HAP-1 (cell line): ENCODE measurements around the gene EDNRB.
"Not testable (repeated sequence)": the region's sequence is repeated elsewhere in the genome, so short reads cannot be mapped to it uniquely, and the experiment has no call there.

Source experiments
- DNase-seq, 2 experiments: peaks; one replicate each; pipeline ENCODE4 v3.0.0-alpha.2; 2016 to 2020; ENCODE audit warnings: low spot score in 2 of 2
- H3K27me3 ChIP-seq: fragments of 250-450 bp; sonication (Bioruptor Pico); 2 replicates; pipeline ENCODE4 v1.5.1; 2020; ENCODE audit warnings: low read depth, mild to moderate bottlenecking, moderate library complexity
- H3K36me3 ChIP-seq: fragments of 250-450 bp; sonication (Bioruptor Pico); replicated peaks from 2 replicates; pipeline ENCODE4 v1.5.1; 2020; ENCODE audit warnings: mild to moderate bottlenecking
- H3K4me1 ChIP-seq: fragments of 250-450 bp; sonication (Bioruptor Pico); 2 replicates; pipeline ENCODE4 v1.5.1; 2020; ENCODE audit warnings: mild to moderate bottlenecking
- H3K4me3 ChIP-seq: fragments of 250-450 bp; sonication (Bioruptor Pico); 2 replicates; pipeline ENCODE4 v1.5.1; 2020; ENCODE audit warnings: mild to moderate bottlenecking, moderate library complexity
- H3K9me3 ChIP-seq: fragments of 250-450 bp; sonication (Bioruptor Pico); 2 replicates; pipeline ENCODE4 v1.5.1; 2020; ENCODE audit warnings: mild to moderate bottlenecking, moderate library complexity
- in situ Hi-C: fragments of 300-500 bp; cut with MboI; formaldehyde crosslinking; loops from 3 replicates; pipeline ENCODE4 v1.14.3; 2020; ENCODE audit warnings: low sequenced_read_pairs, inconsistent platforms, mixed read lengths

EDNRB gene

DNA sequence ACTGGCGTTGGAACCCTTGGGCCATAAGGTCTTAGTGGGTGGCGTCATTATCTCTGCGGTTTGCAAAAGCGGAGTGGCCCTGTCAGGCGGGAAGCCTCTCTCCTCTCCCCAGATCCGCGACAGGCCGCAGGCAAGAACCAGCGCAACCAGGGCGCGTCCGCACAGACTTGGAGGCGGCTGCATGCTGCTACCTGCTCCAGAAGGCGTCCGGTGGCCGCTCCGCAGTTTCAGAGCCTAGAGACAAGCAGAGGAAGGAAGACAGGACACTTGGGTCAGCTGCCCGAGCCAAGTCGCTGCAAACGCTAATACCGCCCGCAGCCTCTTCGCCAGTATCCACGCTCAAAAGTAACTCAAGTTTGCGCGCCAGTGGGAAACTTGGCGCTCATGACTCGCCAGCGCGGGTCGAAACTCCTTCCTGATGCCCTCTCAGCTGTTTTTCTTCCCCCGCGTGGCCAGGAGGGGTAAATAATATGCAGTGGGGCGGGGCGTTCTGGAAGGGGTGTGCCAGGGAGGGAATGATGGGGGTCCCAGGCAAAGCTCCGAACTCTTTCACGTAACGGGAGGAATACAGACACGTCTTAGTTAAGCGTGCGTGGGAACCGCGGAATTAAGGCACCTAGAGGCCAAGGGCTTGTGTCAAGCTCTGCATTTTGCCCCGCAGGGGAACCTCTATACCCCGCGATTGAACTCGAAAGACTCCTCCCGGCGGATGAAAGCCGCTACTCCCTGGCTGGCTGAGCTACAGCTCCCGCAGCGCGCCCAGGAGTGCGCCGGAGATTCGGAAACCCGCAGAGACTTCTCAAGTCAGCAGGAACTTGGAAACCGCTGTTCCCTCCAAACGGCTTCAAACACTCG, at the start of gene EDNRB:
Gene EDNRB, minus strand, starts transcription at position 441 of the 855 bp plus-strand sequence. Its CDS starts 258 bp downstream, at position 183.
- Histone ChIP-seq H3K9me3 (no peaks in the 10 kb centered on the region), H3K36me3 (no peaks in the 10 kb centered on the region), H3K27me3 (no peaks in the 10 kb centered on the region), H3K4me1 (no peaks in the 10 kb centered on the region), H3K4me3 (no peak within 1 kb of the TSS)
- DNase-seq, result no peak
- in situ Hi-C loops, result no loop called here

DNA sequence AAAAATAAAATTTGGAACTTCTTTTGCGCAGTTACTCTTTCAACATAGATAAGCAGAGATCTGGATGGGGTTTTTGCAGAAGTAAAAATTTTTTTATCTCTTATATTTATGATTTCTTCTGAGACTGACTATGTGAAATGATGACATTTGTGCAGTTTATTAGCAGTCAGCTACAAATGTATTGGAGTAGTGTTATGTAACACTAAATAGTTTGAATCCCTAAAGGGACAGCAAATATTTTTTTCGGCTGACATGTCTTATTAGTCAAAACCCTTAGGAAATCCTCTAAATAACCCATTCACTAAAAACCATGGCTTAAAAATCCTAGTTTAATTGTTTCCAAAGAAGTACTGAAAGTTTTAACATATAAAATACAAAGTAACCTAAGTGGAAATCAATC, 48.0 kb upstream of the EDNRB start:
- in situ Hi-C loops, result no loop called here
- DNase-seq, result no peak
- Histone ChIP-seq H3K27me3 (no peaks in the 10 kb centered on the region), H3K4me1 (no peaks in the 10 kb centered on the region), H3K9me3 (no peaks in the 10 kb centered on the region), H3K36me3 (no peaks in the 10 kb centered on the region), H3K4me3 (no peak overlapping the region)

DNA sequence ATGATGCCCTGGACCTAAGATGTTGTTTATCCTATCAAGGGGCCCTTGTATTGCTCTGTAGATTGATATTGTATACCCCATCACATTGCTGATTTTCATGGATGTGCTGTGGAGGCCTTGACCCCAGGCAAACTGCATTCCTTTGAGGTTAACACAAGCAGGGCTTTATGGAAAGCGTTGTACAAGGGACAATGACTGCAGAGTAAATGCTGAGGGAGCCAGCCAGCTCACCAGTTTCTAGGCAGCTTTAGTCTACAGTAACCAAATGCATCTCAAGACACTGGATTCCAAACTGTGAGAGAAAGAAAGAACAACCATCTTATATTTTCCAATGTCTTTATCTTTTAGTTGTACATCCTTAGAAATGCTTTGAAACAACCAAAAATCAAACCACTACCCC, 34.1 kb upstream of the EDNRB start:
- Histone ChIP-seq H3K4me3 (no peak overlapping the region), H3K36me3 (no peaks in the 10 kb centered on the region), H3K27me3 (no peaks in the 10 kb centered on the region), H3K9me3 (no peaks in the 10 kb centered on the region), H3K4me1 (no peaks in the 10 kb centered on the region)
- in situ Hi-C loops, result no loop called here
- no peak for DNase-seq

DNA sequence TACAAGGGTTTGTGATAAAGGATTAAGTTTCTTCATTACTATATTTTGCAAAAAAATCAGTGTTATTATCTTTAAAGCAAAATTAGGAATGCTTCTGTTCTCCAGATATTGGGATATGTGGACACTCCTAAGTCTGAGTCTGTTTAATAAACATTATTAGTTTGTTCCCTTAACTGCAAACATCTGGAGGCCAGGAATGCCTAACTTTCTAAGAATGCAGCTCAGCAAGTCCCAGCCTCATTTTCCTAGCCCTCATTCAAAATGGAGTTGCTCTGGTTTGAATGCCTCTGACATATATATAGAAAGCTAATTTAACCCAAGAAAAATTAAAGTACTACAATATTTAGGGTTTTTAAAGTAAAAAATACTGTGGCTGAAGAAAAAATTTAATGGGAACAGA, 33.6 kb upstream of the EDNRB start:
- no peaks in the 10 kb centered on the region for H3K27me3 ChIP-seq
- no peak for DNase-seq
- H3K4me3 ChIP-seq, result no peak overlapping the region
- no peaks in the 10 kb centered on the region for H3K9me3 ChIP-seq
- H3K4me1 ChIP-seq, result no peaks in the 10 kb centered on the region
- in situ Hi-C loops, result no loop called here
- H3K36me3 ChIP-seq, result no peaks in the 10 kb centered on the region

DNA sequence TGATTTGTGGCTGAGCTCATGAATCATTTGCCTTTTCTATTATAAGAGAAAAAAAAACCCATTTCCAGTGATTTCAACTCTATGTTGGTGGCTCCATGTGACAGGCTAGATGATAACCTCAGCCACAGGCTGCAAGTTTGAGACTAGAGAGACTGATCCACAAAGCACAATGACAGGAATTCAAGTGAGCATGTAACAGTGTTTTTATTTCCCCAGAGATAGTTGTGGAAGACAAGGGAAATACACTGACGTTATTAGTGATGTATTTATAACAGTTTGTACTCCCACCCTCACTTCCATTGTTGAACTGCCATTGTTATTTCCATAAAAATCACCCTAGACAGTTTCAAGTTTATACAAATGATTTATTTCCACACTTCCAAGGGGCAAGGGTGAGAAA, 27.9 kb upstream of the EDNRB start:
- H3K36me3 ChIP-seq, result no peaks in the 10 kb centered on the region
- H3K4me3 ChIP-seq, result no peak overlapping the region
- H3K4me1 ChIP-seq, result no peaks in the 10 kb centered on the region
- no peaks in the 10 kb centered on the region for H3K9me3 ChIP-seq
- no peaks in the 10 kb centered on the region for H3K27me3 ChIP-seq
- in situ Hi-C loops, result no loop called here
- no peak for DNase-seq

DNA sequence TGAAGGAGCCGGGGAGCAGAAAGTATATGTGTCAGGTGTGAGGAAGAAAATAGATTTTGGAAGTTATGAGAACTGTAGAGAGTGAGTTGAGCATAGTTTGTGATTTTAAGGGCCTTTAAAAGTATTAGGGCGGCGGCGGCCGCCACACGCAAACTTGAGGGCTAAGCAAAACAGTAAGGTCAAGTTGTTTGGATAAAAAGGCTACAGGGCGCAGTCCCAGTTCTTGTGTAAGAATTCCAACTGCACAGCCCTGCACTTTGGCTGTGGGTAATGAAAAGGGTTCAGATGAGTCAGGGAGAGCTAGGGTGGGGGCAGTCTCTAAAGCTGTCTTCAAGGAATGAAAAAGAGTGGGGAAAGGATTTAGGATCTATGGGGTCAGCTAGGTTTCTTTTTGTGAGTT, 16.4 kb upstream of the EDNRB start:
- H3K36me3 ChIP-seq, H3K27me3 ChIP-seq, DNase-seq, in situ Hi-C loops, H3K4me3 ChIP-seq, H3K9me3 ChIP-seq, H3K4me1 ChIP-seq: not testable (repeated sequence)

DNA sequence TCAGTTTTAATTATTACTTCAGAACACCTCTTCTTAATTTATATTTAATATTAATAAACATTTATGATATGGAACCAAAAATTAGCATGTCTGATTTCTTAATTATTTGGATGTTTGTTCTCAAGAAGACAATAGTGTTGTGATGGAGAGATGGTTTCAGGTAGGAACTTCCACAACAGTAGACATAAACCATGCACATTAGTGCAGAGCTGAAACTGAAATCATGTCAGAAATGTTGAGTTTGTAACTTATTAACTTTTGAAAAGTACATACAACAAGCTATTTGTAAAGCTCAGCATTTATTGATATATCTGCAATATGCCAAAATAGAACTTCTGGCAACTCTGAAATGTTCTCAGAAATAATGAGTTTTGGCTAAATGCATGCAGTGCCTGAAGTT, 11.8 kb upstream of the EDNRB start:
- Histone ChIP-seq H3K4me1 (no peaks in the 10 kb centered on the region), H3K36me3 (no peaks in the 10 kb centered on the region), H3K4me3 (no peak overlapping the region), H3K27me3 (no peaks in the 10 kb centered on the region), H3K9me3 (no peaks in the 10 kb centered on the region)
- DNase-seq, result no peak
- in situ Hi-C loops, result no loop called here

DNA sequence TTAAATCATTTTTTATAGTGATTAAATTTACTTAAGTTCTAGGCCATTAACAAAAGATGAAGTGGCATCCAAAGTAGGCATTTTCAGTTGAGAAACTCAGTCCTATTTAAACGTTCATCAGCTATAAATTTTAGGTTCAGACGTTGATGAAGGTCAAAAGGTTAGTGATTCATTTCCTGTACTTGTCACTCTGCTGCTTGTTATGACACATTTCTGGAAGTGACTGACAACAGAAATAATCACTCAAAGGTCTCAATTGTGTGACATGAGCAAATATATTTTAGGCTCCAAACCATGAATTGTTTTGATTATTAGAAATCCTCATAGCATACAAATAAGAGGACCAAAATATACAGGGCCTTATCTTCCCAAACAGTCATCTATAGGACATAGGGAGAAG, 10.3 kb upstream of the EDNRB start:
- no peaks in the 10 kb centered on the region for H3K27me3 ChIP-seq
- no peak for DNase-seq
- no peaks in the 10 kb centered on the region for H3K9me3 ChIP-seq
- no peaks in the 10 kb centered on the region for H3K36me3 ChIP-seq
- in situ Hi-C loops, result no loop called here
- H3K4me3 ChIP-seq, result no peak overlapping the region
- no peaks in the 10 kb centered on the region for H3K4me1 ChIP-seq

DNA sequence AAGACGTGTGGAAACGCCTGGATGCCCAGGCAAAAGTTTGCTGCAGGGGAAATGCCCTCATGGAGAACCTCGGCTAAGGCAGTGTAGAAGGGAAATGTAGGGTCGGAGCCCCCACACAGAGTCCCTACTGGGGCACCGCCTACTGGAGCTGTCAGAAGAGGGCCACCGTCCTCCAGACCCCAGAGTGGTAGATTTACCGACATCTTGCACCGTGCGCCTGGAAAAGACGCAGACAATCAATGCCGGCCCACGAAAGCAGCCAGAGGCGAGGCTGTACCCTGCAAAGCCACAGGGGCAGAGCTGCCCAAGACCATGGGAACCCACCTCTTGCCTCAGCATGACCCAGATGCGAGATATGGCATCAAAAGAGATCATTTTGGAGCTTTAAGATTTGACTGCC, 7.0 kb upstream of the EDNRB start:
- H3K36me3 ChIP-seq, result no peaks in the 10 kb centered on the region
- in situ Hi-C loops, result no loop called here
- H3K4me1 ChIP-seq, result no peaks in the 10 kb centered on the region
- H3K4me3 ChIP-seq, result no peak overlapping the region
- no peaks in the 10 kb centered on the region for H3K27me3 ChIP-seq
- H3K9me3 ChIP-seq, result no peaks in the 10 kb centered on the region
- DNase-seq, result no peak

DNA sequence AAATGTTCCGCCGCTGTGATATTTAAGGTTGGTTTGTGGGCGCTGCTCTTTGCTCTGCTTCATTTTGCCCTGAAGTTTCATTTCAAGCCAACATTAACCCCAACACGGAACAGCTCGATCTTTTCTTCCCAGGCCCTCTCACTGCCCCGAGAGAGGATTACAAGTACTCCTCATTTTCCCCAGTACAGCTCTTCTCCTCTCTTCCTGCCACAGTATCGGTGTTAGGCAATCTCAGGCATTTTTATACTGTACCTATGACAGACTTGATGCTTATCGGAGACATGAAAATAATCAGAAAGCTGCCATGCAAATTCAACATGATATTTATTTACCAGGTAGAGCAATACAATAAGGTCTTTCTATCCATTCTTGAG, 1.3 kb upstream of the EDNRB start:
- no peaks in the 10 kb centered on the region for H3K27me3 ChIP-seq
- H3K4me1 ChIP-seq, result no peaks in the 10 kb centered on the region
- no peaks in the 10 kb centered on the region for H3K36me3 ChIP-seq
- in situ Hi-C loops, result no loop called here
- no peaks in the 10 kb centered on the region for H3K9me3 ChIP-seq
- DNase-seq, result no peak
- no peak overlapping the region for H3K4me3 ChIP-seq

DNA sequence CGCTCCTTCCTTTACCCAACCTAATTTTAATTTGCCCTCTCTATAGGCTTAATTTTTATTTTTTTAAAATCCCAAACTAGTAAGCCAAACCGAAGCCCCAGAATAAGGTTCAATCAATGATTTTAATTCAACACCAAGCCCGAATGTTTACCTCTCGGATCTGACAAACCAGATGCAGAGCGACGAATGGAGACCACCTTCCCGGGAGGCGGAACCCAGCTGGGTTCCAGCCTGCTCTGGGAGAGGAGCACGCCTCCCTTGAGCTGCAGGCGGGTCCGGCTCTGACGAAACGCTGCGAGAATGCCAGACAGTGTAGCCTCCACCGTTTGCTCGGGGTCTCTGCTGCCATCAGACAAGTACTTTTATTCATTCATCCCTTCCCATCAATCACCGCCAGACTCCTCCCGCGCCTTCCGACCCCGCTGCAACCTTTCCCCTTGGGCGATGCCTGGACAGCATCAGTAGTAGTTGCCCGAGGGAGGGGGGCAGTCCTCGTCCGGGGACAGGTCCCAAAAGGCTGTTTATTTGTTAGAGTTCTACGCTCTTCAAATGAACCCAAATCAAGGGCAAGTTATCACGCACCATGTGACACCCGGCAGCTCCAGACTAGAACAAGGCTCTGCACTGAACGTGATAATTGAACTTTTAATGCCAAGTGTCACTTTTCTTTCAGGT, 752 bp upstream of the EDNRB start:
- H3K4me3 ChIP-seq, result no peak overlapping the region
- in situ Hi-C loops, result no loop called here
- no peaks in the 10 kb centered on the region for H3K27me3 ChIP-seq
- H3K36me3 ChIP-seq, result no peaks in the 10 kb centered on the region
- no peaks in the 10 kb centered on the region for H3K4me1 ChIP-seq
- DNase-seq, result no peak
- no peaks in the 10 kb centered on the region for H3K9me3 ChIP-seq

DNA sequence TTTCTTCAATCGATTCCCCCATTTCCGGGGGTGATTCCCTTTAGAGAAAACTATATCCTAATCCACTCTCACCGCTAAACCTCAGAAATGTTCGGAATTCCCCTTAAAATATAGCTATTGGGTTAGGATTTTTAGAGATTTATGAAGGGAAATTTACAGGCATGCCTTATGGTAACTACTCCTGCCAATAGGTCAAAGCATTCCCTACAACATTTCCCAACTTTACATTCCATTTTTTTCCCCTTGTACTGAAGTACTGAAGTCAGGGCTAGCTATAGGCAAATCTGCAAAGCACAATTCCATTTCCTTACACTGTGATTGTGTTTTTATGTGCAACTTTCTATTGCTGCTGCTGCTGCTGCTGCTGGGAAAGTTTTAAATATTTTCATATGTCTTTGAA, 2.1 kb downstream of the EDNRB start:
- in situ Hi-C loops, result no loop called here
- Histone ChIP-seq H3K4me3 (no peak overlapping the region), H3K9me3 (no peaks in the 10 kb centered on the region), H3K36me3 (no peaks in the 10 kb centered on the region), H3K27me3 (no peaks in the 10 kb centered on the region), H3K4me1 (no peaks in the 10 kb centered on the region)
- no peak for DNase-seq

DNA sequence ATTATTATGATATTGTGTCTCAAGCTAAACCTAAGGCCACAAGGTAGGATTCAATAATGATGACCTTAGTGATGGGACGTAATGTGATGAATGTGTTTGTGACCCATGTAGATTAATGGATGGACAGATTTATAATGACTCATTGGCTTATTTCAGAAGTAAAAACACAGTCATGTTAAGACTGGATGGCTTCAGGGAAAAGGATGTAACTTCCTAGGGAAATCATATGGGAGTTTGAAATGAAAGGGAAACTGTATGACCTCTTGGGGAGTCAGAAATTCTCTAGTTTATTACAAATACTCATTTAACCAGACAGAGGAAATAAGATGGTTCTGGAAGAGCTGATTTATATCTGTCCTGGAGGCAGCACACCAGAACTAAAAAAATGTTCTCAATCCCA, 2.9 kb downstream of the EDNRB start:
- no peaks in the 10 kb centered on the region for H3K27me3 ChIP-seq
- in situ Hi-C loops, result no loop called here
- no peaks in the 10 kb centered on the region for H3K4me1 ChIP-seq
- DNase-seq, result no peak
- H3K36me3 ChIP-seq, result no peaks in the 10 kb centered on the region
- H3K4me3 ChIP-seq, result no peak overlapping the region
- H3K9me3 ChIP-seq, result no peaks in the 10 kb centered on the region

DNA sequence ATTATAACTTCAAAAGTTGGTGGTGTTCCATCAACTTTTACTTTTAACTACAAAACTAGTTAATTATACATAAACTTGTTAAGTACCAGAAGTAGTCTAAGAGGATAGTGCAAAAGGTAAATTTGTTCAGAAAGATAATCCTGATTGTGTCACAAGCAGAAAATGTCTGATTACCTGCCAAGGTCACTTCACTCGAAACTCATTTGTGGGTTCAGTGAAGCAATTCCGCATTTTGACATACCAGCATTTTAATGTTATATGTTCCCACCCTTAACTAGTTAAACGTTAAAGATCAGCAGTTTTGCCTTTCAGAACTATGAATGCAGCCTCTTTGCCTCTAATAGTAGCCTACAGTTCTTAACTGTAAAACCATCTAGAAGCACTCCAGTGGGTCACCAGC, 5.6 kb downstream of the EDNRB start:
- Histone ChIP-seq H3K36me3 (no peaks in the 10 kb centered on the region), H3K4me3 (no peak overlapping the region), H3K9me3 (no peaks in the 10 kb centered on the region), H3K27me3 (no peaks in the 10 kb centered on the region), H3K4me1 (no peaks in the 10 kb centered on the region)
- no peak for DNase-seq
- in situ Hi-C loops, result no loop called here
